Keratinocyte (primary cell): ENCODE data around the gene SMYD3. TPM values are rescaled to one million over a fixed set of nuclear protein-coding genes. Genes with fewer than 3 reads are reported as not detected.

Source experiments
- DNase-seq: peaks from one replicate; pipeline ENCODE4 v3.0.0-alpha.2; 2011; ENCODE audit warnings: low read depth, missing footprints, low spot score
- FAIRE-seq: peaks from 2 replicates; lab custom pipeline; 2011; peaks lifted over from hg19 to GRCh38; lab: Jason Lieb, UNC
- H2AFZ ChIP-seq: 2 replicates; pipeline ENCODE4 v1.6.0; 2012; ENCODE audit warnings: low read length, control low read depth, inconsistent platforms; ENCODE audit not compliant: control insufficient read depth
- H3K27ac ChIP-seq: 2 replicates; pipeline ENCODE4 v1.5.1; 2011; ENCODE audit warnings: low read length; ENCODE audit not compliant: control insufficient read depth, insufficient read depth
- H3K27me3 ChIP-seq: 3 replicates; pipeline ENCODE4 v1.6.0; 2011; ENCODE audit warnings: low read length; ENCODE audit not compliant: control insufficient read depth, insufficient read depth; ENCODE audit errors: extremely low read depth
- H3K36me3 ChIP-seq, 2 experiments: 2 replicates in 1 of 2; 3 replicates in 1 of 2; pipeline ENCODE4 v1.5.1; 2011; ENCODE audit warnings: low read length in 2 of 2, mild to moderate bottlenecking in 1 of 2; ENCODE audit not compliant: control insufficient read depth in 2 of 2, insufficient read depth in 2 of 2; ENCODE audit errors: extremely low read depth in 1 of 2
- H3K4me1 ChIP-seq: 3 replicates; pipeline ENCODE4 v1.5.1; 2011; ENCODE audit warnings: low read length; ENCODE audit not compliant: control insufficient read depth, insufficient read depth; ENCODE audit errors: extremely low read depth
- H3K4me2 ChIP-seq: 3 replicates; pipeline ENCODE4 v1.6.0; 2011; ENCODE audit warnings: low read depth, low read length; ENCODE audit not compliant: control insufficient read depth, insufficient read depth; ENCODE audit errors: extremely low read depth
- H3K4me3 ChIP-seq, 3 experiments: fragments of 200-600 bp in 1 of 3; sonication (generic) in 1 of 3; 2 replicates in 2 of 3; 3 replicates in 1 of 3; pipeline ENCODE4 v1.5.1; 2011 to 2016; ENCODE audit warnings: low read length in 3 of 3, mild to moderate bottlenecking in 3 of 3, control low read depth in 2 of 3, inconsistent platforms in 1 of 3, low read depth in 1 of 3, mixed read lengths in 1 of 3, mixed run types in 1 of 3, moderate library complexity in 1 of 3; ENCODE audit not compliant: control insufficient read depth in 2 of 3, insufficient read depth in 2 of 3; ENCODE audit errors: extremely low read depth in 1 of 3
- H3K79me2 ChIP-seq: 2 replicates; pipeline ENCODE4 v1.6.0; 2012; ENCODE audit warnings: low read length; ENCODE audit not compliant: control insufficient read depth, insufficient read depth
- H3K9ac ChIP-seq: 3 replicates; pipeline ENCODE4 v1.6.0; 2011; ENCODE audit warnings: low read length; ENCODE audit not compliant: control insufficient read depth, insufficient read depth; ENCODE audit errors: extremely low read depth
- H3K9me1 ChIP-seq: 3 replicates; pipeline ENCODE4 v1.6.0; 2011; ENCODE audit warnings: low read length; ENCODE audit not compliant: control insufficient read depth, insufficient read depth; ENCODE audit errors: extremely low read depth
- H3K9me3 ChIP-seq: 2 replicates; pipeline ENCODE4 v1.5.1; 2012; ENCODE audit warnings: low read depth, low read length; ENCODE audit not compliant: control insufficient read depth
- H4K20me1 ChIP-seq: 3 replicates; pipeline ENCODE4 v1.6.0; 2011; ENCODE audit warnings: low read length; ENCODE audit not compliant: control insufficient read depth, insufficient read depth; ENCODE audit errors: extremely low read depth
- EZH2 ChIP-seq: IDR thresholded peaks from one replicate; pipeline ENCODE4 v1.6.1; 2012; ENCODE audit warnings: inconsistent platforms, mild to moderate bottlenecking, low read length, moderate library complexity
- dilution Hi-C: fragments of 300-500 bp; cut with MboI; formaldehyde crosslinking; loops from one replicate; pipeline ENCODE4 v1.7.0; 2020; ENCODE audit warnings: low sequenced_read_pairs; ENCODE audit not compliant: extremely low pct_ligation_motif_present
- polyA plus RNA-seq, 5 experiments: library from polyadenylated mRNA; depleted of rRNA in 3 of 5; stranded (reverse) in 3 of 5; stranded (forward) in 1 of 5; unstranded in 1 of 5; fragments of >200 nt; gene quantifications; 1 replicate in 1 of 5; 2 replicates in 3 of 5; 3 replicates in 1 of 5; pipeline versions ENCODE4 v1.2.1 to v1.2.3, GENCODE V29; 2011 to 2012; ENCODE audit warnings: missing spikeins in 2 of 5, low read depth in 1 of 5, low replicate concordance in 1 of 5
- TF ChIP-seq, protein P1 (sequence below), 3 experiments: IDR thresholded peaks in 1 of 3; conservative IDR thresholded peaks in 1 of 3; optimal IDR thresholded peaks in 1 of 3; 2 replicates in 2 of 3; 3 replicates in 1 of 3; pipeline versions ENCODE3 to v1.5.1; 2011; ENCODE audit warnings: low read length in 3 of 3, mild to moderate bottlenecking in 3 of 3, moderate library complexity in 2 of 3, control low read depth in 1 of 3, inconsistent platforms in 1 of 3; ENCODE audit not compliant: insufficient read depth in 2 of 3; ENCODE audit errors: extremely low read depth in 1 of 3

The SMYD3 gene
- polyA plus RNA-seq, 1 donor (not counting 4 experiments of a cell fraction or from before 2014, with no cell fraction given) = 31.0 TPM

DNA sequence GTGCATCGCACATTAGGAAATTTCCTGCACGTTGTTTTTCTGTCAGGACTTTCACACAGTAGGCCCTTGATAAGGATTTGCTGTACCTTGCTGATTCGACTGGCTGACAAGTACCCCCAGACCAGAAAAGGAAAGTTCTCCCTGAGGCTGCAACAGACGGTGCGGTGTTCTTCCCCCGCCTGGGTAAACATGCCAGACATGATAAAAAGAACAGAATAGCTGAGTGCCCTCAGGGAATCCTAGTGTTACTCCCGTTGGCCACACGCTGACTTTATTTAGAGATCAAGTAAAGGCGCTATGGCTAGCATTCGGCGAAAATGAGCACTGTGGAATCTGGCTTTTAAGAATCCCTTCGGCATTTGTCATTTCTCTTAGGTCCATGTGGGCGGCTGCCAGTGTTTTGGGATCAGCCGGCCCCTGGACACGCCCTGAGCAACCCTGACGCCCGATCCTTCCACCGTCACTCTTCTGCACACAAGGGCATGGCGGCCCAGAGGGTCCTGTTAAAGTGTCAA lies 744.6 kb downstream of the SMYD3 start:
- TF ChIP-seq, protein P1, sequence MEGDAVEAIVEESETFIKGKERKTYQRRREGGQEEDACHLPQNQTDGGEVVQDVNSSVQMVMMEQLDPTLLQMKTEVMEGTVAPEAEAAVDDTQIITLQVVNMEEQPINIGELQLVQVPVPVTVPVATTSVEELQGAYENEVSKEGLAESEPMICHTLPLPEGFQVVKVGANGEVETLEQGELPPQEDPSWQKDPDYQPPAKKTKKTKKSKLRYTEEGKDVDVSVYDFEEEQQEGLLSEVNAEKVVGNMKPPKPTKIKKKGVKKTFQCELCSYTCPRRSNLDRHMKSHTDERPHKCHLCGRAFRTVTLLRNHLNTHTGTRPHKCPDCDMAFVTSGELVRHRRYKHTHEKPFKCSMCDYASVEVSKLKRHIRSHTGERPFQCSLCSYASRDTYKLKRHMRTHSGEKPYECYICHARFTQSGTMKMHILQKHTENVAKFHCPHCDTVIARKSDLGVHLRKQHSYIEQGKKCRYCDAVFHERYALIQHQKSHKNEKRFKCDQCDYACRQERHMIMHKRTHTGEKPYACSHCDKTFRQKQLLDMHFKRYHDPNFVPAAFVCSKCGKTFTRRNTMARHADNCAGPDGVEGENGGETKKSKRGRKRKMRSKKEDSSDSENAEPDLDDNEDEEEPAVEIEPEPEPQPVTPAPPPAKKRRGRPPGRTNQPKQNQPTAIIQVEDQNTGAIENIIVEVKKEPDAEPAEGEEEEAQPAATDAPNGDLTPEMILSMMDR (optimal IDR thresholded peaks at IDR 0.05 in 1 of 3, IDR thresholded peaks at IDR 0.05 in 1 of 3, conservative IDR thresholded peaks at IDR 0.05 in 1 of 3; ENCODE audit: extremely low read depth in 1 of 3, insufficient read depth in 2 of 3, low read length in 3 of 3) = no peak
- no peak for TF ChIP-seq EZH2
- Histone ChIP-seq H3K4me1 (no peaks in the 10 kb centered on the region), H3K4me2 (no peak overlapping the region), H3K9ac (no peak overlapping the region), H3K4me3 (no peak overlapping the region), H3K27me3 (no peaks in the 10 kb centered on the region), H4K20me1 (no peaks in the 10 kb centered on the region), H3K9me1 (no peaks in the 10 kb centered on the region), H3K27ac (no peak overlapping the region), H3K9me3 (no peaks in the 10 kb centered on the region), H3K36me3 (no peaks in the 10 kb centered on the region), H3K79me2 (no peaks in the 10 kb centered on the region), H2AFZ (no peak overlapping the region)
- FAIRE-seq = no peak
- no peak for DNase-seq
- dilution Hi-C loops = no loop called here

DNA sequence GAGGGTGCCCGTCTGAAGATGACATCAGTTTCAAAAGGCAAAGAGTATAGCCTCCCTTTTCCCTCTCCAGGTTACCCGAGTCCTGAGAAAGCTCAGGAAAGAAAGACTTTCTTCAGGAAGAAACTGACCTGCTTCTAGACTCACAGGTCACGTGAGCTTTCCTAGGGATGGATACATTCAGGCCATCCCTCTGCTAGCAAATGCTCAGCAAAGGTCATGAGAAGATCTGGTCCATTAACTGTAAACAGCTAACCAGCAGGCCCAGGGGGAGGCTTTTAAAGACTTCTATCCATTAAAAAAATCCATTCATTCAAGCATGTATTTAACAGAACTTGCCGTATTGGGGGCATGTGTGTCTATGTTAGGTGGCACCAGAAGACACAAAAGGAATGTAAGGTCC lies 746.8 kb downstream of the SMYD3 start:
- Histone ChIP-seq H3K4me2 (no peak overlapping the region), H3K27me3 (no peaks in the 10 kb centered on the region), H4K20me1 (no peaks in the 10 kb centered on the region), H3K4me3 (no peak overlapping the region), H3K9me3 (no peaks in the 10 kb centered on the region), H3K36me3 (no peaks in the 10 kb centered on the region), H3K4me1 (no peaks in the 10 kb centered on the region), H3K27ac (no peak overlapping the region), H2AFZ (no peak overlapping the region), H3K9me1 (no peaks in the 10 kb centered on the region), H3K9ac (no peak overlapping the region), H3K79me2 (no peaks in the 10 kb centered on the region)
- TF ChIP-seq, protein P1 (optimal IDR thresholded peaks at IDR 0.05 in 1 of 3, IDR thresholded peaks at IDR 0.05 in 1 of 3, conservative IDR thresholded peaks at IDR 0.05 in 1 of 3; ENCODE audit: extremely low read depth in 1 of 3, insufficient read depth in 2 of 3, low read length in 3 of 3) = no peak
- no peak for TF ChIP-seq EZH2
- DNase-seq (no peak), FAIRE-seq (no peak)
- dilution Hi-C loops = no loop called here
